NCI-H460 (cell line): ENCODE data around the gene RUNX1. TPM values are rescaled to one million over a fixed set of nuclear protein-coding genes. Genes with fewer than 3 reads are reported as not detected.

Experiments
- DNase-seq: peaks from one replicate; pipeline ENCODE4 v3.0.0-alpha.2; 2016; ENCODE audit warnings: low read depth; ENCODE audit errors: extremely low read depth
- total RNA-seq: library from RNA; depleted of rRNA; stranded (reverse); fragments of >200 nt; shearing (Covaris generic); gene quantifications from 2 replicates; pipeline ENCODE4 v1.2.3, GENCODE V29; 2014

Gene RUNX1
- total RNA-seq, 1 experiment from 2014 or later: 7.3 TPM

DNA sequence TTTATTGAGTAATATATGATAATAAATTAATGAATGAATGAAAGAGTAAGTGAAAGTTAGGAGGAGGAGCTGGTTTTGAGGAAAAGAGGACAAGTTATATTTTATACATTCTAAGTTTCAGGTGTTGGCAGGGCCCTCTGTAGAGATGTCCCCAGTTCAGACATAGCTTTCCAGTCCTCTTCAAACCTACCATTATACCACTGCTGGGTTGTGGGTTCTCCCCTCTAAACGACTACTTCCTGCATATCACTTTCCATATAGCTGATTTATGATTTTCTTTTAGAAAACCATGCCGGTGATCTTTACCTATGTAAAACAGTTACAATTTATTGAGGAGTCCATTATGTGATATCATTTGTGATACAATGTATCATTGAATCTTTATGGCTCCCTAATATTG, 116.9 kb downstream of the RUNX1 start:
- no peak for DNase-seq

DNA sequence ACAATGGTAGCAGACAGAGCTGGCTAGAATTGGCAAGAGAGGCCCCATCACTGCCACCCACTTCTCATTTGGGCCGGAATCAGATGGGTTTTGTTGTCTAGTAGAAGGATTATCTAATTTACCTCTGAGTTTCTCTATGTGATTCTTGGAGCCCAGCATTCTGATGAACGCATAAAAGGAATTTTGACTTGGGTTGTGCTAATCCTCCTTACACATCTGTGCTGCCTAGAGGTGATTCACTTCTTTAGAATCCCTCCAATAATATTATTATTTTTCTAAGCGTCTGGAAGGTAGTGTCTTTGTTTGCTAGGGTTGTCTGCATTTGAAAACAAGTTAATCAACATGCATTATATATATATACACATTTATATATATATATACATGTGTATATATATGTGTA, 118.1 kb downstream of the RUNX1 start:
- DNase-seq: no peak

DNA sequence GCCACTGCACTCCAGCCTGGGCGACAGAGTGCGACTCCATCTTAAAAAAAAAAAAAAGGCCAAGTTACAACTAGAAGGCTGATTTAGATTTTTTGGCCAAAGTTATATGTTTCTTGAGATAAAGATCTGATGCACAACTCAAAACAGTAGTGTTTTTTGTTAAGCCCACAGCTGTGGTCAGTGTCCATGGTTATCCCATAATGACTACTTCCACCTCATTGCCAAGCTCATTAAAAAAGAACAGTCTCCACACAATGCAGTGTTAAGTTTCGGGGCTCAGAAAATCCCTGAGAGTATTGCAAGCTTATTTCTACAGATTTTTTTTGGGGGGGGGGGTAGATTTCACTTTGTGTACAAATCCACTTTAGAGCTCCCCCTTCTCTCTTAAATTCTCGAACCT, 120.5 kb downstream of the RUNX1 start:
- DNase-seq: no peak

DNA sequence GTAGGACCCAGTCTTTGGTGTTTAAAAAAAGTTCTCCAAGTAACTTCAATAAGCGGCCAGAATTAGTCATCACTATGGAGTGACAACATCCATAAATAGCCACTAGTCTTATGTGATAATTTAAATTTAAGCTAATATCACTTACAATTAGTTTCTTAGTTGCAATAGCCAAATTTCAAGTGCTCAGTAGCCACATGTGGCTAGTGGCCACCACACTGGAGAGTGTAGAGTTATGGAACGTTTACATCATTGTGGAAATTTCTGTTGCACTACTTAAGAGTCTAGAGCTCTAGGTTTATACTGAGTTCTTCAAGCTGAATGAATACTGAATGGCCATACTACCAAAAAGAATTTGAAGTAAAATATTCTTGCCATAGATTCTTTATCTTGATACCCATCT, 121.1 kb downstream of the RUNX1 start:
- no peak for DNase-seq

DNA sequence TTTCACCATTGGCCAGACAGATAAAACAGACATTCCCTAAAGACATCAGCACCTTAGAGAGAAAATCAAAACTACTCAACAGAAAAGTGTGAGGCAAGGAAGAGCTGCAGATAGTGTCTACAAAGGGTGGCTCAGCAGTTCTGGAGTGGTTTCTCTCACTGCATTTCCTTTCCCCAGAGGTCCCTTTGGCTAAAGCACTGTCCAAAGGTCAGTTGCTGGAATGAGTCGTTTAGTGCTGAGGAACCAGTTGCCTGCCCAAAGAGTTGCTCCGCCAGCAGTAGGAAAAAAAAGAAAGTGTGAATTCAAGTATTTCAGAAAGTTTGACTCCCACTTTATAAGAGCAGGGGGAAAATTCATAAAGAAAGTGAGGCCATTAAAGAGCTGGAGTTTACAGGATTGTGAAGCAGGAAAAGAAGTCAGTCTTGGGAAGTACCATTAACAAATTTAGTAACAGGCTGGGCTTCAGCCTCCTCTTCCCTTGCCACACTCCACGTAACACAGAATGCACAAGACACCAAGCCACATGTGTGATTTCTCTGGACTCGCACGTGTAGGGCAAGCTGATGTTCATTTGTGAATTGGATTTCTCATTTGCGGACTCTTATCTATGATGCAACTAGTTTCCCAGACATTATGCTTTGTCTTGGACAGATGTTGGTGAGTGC, 122.2 kb downstream of the RUNX1 start:
- no peak for DNase-seq

DNA sequence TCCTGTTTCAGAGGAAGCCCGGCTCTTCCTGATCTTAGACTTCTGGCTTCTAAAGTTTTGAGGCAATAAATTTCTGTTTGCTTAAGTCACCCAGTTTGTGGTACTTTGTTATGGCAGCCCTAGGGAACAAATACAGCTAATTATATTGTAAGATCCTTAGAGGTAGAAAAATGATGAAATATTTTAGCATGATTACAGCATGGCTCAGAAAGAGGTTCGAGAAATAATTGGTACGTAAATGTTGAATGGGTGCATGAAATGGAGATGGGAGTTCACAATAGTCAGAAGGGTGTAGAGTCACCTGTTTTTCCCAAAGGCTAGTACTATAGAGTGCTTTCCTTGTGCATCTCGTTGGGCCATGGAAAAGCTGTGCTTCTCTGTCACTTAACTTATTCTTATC, 123.5 kb downstream of the RUNX1 start:
- DNase-seq: no peak

DNA sequence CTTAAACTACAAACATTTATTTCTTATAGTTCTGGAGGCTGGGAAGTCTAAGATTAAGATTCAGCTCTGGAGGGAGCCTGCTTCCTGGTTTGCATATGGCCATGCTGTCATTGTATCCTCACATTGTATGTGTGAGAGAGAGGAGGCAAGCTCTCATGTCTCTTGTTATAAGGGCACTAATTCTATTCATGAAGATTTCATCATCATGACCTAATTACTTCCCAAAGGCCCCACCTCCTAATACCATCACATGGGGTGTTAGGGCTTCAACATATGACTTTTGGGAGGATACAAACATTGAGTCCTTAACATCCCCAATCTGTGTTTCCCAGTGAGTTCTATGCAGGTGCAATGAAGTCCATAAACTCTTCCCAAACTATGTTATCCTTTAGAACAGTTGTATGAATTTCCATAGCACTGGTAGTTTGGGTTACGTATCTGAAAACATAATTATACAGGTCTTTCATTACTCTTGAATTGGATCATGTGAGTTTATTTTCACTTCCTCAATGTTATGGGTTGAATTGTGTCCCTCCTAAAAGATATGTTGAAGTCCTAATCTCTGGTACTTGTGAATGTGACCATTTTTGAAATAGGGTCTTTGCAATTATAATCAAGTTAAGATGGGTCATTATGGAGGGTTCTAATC, 124.2 kb downstream of the RUNX1 start:
- DNase-seq: no peak

DNA sequence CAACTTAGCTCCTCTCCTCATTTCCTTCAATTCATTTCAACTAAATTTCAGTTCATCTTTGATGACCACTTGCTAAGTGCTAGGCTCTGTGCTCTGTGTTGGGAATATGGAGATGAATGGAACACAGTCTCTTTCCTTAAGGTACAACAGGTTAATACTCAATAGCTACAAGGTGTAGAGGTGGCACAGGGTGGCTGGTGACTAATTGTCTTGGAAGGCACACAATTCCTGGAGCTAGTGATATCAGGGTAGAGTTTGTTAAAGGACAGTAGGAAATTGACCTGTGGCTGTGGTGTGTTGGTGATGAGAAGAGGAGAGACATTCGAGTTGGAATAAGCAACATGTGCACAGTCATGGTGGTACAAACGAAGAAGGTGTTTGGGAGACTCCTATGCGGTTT, 124.9 kb downstream of the RUNX1 start:
- DNase-seq: no peak

DNA sequence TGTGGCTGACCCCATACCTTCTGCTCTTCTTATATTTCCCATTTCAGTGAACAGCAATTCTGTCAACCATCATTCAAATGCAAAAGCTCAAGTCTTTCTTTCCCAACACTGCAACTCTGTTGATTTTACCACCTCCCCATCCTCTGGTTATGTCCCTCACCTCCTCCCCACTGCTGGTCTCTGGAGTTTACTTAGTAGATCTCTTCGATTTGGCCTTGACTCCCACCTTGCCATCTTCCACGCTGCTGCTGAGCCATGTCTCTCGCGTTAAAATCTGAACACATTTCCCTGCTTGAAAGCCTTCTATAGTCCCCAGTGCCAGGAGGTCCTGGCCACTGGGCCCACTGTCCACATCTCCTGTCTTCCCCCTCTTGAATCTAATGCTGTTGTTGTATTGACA, 125.5 kb downstream of the RUNX1 start:
- DNase-seq: no peak

DNA sequence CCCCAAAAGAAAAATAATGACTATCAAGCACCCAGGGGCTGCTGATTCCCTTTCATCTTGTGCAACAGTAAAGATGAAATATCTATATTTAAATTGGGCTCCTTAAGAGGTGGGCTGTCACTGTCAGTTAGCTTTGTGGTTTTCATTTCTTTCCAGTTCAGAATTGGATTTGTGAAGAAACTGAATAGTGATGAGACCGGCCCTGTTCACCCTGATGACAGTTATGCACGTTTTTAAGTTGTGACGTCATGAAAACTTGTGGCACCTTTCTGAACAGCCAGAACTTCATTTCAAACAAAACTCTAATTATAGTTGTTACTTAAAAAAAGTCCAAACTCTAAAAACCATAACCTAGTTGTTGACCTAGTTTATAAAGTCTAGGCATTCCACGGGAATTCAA, 125.9 kb downstream of the RUNX1 start:
- DNase-seq: no peak

DNA sequence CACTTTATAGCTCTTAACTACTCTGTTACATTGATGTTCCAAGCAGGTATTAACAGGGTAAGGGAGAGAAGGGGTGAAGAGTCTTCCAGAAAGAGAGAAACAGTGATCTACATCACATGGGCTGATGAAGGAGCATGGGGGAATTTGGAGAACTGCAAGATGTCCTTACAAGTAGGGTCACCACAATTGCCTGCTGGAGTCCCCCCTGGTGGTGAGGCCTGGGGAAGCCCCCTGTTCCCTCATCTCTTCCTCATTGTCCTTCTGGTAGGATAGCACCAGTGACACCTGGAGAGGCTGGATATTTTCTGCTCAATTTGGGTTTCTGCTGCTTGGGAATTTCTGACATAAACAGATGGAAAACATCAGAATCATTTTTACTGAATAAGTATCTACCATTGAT, 126.6 kb downstream of the RUNX1 start:
- no peak for DNase-seq

DNA sequence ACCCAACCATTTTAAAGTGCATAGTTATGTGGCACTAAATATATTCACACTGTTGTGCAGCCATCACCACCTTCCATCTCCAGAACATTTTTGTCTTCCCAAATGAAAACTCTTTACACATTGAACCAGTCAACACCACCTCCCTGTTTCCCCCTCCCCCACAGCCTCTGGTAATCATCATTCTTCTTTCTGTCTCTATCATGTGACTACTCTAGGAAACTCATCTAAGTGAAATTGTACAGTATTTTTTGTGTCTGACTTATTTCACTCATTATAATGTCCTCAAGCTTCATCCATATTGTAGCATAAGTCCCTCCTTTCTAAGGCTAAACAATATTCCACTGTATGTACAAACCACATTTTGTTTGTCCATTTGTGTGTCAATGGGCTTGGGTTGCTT, 128.0 kb downstream of the RUNX1 start:
- DNase-seq: no peak

DNA sequence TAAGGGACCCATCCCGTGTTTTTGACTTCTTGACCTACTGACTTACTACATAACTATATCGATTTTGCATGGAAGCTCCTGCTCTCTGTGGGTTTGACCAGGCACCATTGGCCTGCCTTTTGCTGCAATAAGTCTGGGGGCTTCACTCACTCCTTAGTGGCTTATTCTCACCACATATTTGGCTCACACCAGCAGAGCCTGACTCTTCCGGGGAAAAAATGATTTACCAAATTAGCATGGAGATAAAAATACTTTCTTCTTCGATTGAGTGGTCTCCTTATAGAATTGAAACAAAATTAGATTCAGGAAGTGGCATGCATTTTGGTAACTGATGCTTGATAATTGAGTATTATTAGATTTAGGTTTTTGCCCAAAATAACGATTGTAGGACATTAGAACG, 129.7 kb downstream of the RUNX1 start:
- DNase-seq: no peak

DNA sequence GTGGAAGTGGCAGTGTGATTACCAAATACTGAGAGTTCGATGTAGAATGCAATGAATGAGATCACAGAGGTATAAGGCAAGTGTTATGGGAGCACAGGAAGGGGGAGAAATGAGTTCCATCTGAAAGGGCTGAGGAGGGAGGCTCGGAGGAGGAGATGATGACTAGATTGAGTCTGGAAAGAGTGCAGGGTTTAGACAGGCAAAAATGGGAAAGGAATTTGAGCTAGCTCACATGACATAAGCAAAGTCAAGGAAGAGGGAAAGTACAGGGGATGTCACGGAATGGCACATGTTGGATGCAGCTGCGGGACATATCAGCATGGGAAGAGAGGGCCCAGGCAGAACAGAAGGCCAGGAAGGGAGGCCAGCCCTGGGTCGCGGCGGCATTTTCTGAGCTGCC, 132.7 kb downstream of the RUNX1 start:
- DNase-seq: no peak

DNA sequence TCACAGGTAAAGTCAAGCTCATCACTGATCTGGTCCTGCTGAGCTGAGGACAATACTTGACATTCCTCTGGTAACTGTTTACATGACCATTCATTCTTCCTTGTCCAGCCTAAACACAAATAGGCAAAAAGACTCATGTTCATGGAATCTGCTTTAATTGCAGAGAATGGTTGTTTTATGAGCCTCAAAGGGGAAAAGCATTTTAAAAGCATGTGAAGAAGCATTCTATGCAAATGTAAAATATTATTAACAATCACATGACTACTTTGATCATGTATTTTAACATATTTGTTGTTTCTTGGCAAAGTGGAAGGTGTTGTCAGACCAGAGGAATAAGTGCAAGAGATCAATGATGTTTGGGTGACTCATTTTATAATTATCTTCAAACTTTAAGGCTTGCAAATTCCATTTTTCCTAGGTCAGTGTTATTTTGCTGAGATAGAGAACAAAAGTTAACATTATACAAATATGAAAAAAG, 133.7 kb downstream of the RUNX1 start:
- DNase-seq: no peak

DNA sequence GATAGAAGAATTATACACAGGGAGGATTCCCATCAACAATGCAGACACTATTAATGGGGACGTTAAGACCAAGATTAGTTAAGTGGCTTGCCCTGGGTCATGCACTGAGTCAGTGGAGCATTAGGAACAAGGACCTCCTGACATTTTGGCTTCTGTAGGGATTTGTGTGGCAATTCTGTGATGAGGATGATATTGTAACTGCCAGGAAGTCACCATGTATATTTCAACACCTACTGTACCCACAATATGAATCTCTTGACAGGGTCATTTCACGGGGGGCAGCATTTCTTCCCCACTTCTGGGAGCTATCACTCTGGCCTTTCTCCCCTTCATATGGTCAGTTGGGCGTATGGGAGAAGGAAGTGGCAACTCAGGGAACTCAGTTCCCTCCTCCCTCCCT, 134.9 kb downstream of the RUNX1 start:
- no peak for DNase-seq

DNA sequence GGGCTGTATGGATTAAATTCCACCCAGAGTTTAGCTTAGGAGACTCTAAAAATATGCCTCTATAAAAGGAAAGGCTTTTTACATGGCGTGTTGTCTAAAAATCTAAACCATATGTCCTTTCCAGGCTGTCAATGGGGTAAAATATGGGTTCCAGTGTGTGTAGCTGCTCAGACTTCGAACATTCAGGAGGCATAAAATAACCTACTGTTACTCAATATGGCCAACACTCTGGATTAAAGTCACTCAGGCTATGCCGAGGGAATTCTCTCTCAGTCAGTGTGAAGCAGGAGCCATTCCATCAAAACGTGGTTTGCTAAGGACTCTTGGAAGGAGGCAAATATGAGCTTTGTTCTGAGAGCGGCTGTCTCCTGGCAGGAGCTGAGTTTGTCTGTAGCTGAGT, 135.3 kb downstream of the RUNX1 start:
- no peak for DNase-seq

DNA sequence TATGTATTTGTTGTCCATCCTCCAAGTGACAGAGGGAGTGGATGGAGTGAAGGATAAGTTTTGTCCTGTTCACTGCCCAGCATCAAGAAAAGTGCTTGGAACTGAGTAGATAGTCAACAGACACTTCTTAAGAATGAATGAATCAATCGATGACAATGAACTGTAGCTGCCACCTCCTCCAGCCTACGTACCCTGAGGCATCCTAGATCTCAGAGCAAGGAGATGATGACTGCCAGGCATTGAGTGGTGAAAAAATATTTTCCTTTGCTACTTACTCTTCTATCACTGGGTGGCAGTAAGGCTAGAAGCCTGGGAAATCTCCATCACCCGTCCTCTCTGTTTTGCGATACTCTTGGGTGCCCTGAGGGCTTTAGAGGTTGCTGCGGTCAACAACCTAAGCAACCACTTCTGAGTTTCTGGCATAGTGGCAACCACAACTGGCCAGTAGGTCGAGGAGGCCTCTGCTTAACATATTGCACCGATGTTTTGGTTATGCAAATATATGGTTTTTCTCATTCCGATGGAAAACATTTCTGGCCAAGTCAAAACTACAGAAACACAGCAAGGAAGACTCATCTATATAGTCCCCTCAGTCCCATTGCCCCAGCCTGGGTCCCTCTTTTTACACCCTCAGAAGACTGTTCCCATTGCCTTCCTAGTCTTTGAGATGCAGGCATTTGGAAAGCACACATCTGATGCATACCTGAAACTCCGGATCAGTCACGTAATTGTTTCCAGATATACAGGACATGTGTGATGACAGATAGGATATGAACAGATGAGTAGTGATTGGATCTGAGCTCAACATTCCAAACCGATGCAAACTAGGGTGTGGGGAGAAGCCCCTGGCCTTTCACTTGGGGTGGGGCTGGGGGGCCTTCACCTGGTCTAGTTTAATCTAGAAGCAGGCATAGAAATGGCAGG, 136.8 kb downstream of the RUNX1 start:
- no peak for DNase-seq

DNA sequence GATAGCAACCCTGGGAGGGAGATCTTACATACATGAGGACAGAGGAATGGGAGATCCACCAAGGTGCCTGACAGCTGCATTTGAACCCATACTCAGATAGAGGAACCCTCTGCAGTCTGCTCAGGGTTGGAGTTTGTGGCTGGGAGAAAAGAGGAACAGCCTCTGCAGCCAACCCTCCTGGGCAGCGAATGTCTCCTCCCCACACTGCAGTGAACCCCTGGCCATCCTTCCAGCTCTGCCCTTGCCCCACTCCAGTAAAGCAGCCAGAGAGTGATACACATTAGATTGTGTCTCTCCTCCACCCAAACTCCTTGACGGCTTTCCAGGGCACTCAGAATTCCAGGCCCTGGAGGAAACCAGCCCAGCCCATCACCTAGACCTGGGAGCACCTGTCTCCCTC, 137.7 kb downstream of the RUNX1 start:
- no peak for DNase-seq

DNA sequence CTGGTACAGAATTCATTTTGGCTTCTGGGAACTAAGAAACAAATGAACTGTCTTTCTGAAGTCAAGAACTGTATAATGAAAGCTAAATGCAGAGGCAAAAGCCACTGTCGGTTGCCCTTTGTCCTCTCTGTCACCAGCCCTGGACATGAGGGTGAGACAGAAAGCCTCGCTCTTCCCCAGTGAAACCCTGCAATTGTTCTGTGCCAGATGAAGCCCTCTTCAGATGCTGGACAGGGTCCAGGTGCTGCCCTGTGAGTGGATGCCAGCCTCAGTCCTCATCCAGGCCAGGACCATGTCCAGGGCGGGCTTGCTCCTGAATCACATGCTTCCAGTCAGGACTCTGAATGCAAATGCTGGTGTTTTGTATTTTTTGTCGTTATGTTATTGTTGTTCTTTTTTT, 138.7 kb downstream of the RUNX1 start:
- no peak for DNase-seq

DNA sequence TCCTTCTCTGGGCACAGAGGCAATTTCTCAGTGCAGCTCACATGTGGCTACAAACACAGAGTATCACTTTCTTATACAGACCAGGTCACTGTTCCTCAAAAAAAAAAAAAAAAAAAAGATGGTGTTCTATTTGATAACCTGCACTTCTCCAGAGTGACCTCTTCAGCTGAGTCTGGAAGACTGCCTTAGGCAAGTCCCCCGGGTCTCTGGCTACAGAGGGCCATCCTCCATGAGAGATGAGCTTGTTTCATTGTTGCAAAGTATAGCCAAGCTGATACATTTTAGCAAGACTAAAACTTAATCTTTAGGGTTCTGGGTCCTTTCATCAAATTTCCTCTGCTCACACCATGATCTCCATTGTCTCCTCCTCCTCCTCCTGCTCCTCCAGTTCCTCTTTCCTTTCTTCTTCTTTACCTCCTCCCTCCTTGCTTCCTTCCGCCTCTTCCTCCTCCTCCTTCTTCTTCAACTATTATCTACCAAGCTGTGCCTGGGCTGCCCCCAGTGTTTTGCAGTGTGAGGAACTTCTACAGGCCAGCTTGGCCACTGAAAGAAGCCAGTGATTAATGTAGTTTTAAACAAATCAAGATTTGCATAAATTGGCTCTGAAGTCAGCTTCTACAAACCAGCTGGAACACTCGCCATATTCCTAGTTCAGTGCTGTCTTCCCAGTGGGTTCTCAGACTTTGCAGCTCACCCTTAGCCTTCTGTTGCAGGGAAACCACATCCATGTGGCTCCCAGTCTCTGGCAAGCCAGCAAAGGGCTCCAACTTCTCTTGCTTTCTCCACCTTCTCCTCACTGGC, 139.4 kb downstream of the RUNX1 start:
- DNase-seq: no peak
